Measurements from ENCODE around the gene SMAP2. TPM values are rescaled to one million over a fixed set of nuclear protein-coding genes. Genes with fewer than 3 reads are reported as not detected.

Gene SMAP2
- total RNA-seq, 1 experiment from 2014 or later, result 8.2 TPM

DNA sequence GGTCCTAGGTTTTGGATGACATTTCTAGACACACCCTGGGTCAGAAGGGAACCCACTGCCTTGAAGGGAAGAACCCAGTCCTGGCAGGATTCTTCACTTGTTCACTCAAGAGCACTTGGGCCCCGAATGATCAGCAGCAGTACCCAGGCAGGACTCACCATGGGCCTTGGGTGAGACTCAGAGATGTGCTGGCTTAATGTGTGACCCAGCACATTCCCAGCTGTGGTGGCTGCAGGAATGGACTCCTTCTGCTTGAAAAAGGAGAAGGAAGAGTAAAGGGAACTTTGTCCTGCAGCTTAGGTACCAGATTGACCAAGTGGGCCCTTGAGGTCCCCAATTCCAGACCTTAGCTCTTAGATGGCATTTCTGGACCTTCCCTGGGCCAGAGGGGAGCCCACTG, 12.3 kb upstream of the SMAP2 start:
- peaks cover 23 to 26% of the 10 kb centered on the region in 2 experiments for H3K9me3 Mint-ChIP-seq
- H3K36me3 Mint-ChIP-seq (ENCODE audit: insufficient read depth in 1 of 3, low read depth in 3 of 3), result no peaks in the 10 kb centered on the region
- no CpG with 5 or more reads among the region's 1 CpG for WGBS (ENCODE audit: extremely low coverage, insufficient read length, low lambda C conversion rate)
- Histone ChIP-seq H3K23ac (ENCODE audit: insufficient read length, low read depth, low read length) (no peak overlapping the region), H2BK5ac (ENCODE audit: insufficient read length, low read length) (no peak overlapping the region), H3K4me1 (ENCODE audit: insufficient read depth, low read length) (no peaks in the 10 kb centered on the region), H4K91ac (ENCODE audit: insufficient read length, low read depth, low read length) (no peak overlapping the region), H2BK12ac (ENCODE audit: insufficient read length, low read depth, low read length) (no peak overlapping the region), H3K18ac (ENCODE audit: insufficient read length, low read depth, low read length) (no peak overlapping the region), H2AFZ (ENCODE audit: low read length) (no peak overlapping the region), H3K9me3 (ENCODE audit: control insufficient read depth, low read depth, low read length) (no peaks in the 10 kb centered on the region), H3K14ac (ENCODE audit: insufficient read depth, low read length) (no peak overlapping the region), H4K8ac (replicated peaks; ENCODE audit: insufficient read length, low read depth, low read length) (no peak overlapping the region), H3K4me2 (ENCODE audit: insufficient read depth, insufficient read length, low read length) (no peak overlapping the region), H3K4ac (ENCODE audit: low read depth, low read length) (no peak overlapping the region), H3K27ac (ENCODE audit: insufficient read length, low read depth, low read length) (no peak overlapping the region), H2AK5ac (ENCODE audit: insufficient read length, low read length) (no peak overlapping the region), H2BK15ac (ENCODE audit: low read depth, low read length) (no peak overlapping the region), H2BK120ac (ENCODE audit: low read depth, low read length, poor library complexity, severe bottlenecking) (no peak overlapping the region), H3K23me2 (ENCODE audit: insufficient read length, low read depth, low read length, poor library complexity, severe bottlenecking) (no peaks in the 10 kb centered on the region), H4K5ac (ENCODE audit: insufficient read length, low read depth, low read length) (no peak overlapping the region), H3K56ac (ENCODE audit: insufficient read length, low read depth, low read length) (no peak overlapping the region), H3K79me1 (ENCODE audit: insufficient read depth, low read depth, low read length, poor library complexity, severe bottlenecking) (no peaks in the 10 kb centered on the region), H3K9ac (ENCODE audit: extremely low read depth, insufficient read length, low read length) (no peak overlapping the region), H3K27me3 (ENCODE audit: insufficient read depth, low read length) (no peaks in the 10 kb centered on the region), H4K20me1 (ENCODE audit: control insufficient read depth, insufficient read depth, insufficient read length) (no peaks in the 10 kb centered on the region), H2BK20ac (ENCODE audit: low read depth, low read length, poor library complexity, severe bottlenecking) (no peak overlapping the region), H3T11ph (ENCODE audit: low read length) (no peak overlapping the region), H3K79me2 (ENCODE audit: insufficient read depth, low read length) (no peaks in the 10 kb centered on the region)
- no peak overlapping the region for H3K27ac Mint-ChIP-seq
- peaks cover 5 to 10% of the 10 kb centered on the region in 2 experiments for H3K4me1 Mint-ChIP-seq
- H3K4me3 Mint-ChIP-seq, result no peak overlapping the region
- TF ChIP-seq, protein P1, sequence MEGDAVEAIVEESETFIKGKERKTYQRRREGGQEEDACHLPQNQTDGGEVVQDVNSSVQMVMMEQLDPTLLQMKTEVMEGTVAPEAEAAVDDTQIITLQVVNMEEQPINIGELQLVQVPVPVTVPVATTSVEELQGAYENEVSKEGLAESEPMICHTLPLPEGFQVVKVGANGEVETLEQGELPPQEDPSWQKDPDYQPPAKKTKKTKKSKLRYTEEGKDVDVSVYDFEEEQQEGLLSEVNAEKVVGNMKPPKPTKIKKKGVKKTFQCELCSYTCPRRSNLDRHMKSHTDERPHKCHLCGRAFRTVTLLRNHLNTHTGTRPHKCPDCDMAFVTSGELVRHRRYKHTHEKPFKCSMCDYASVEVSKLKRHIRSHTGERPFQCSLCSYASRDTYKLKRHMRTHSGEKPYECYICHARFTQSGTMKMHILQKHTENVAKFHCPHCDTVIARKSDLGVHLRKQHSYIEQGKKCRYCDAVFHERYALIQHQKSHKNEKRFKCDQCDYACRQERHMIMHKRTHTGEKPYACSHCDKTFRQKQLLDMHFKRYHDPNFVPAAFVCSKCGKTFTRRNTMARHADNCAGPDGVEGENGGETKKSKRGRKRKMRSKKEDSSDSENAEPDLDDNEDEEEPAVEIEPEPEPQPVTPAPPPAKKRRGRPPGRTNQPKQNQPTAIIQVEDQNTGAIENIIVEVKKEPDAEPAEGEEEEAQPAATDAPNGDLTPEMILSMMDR (conservative IDR thresholded peaks at IDR 0.05), result no peak
- DNase-seq, result no peak
- H3K27me3 Mint-ChIP-seq (ENCODE audit: low read depth), result peaks cover 12% of the 10 kb centered on the region

All from H9 (cell line).